HEK293 (cell line): Measurements from ENCODE around the gene IPCEF1.

ENCODE experiments used
- CTCF ChIP-seq: fragments of 450-650 bp; formaldehyde crosslinking; IDR thresholded peaks from 2 replicates; pipeline ENCODE4 v1.5.1; 2016; ENCODE audit warnings: missing biosample characterization, missing genetic modification characterization
- SP3 ChIP-seq: fragments of 450-650 bp; formaldehyde crosslinking; IDR thresholded peaks from 2 replicates; pipeline ENCODE4 v1.5.1; 2016; ENCODE audit warnings: missing biosample characterization, missing genetic modification characterization
- TRIM28 ChIP-seq: IDR thresholded peaks from 2 replicates; pipeline ENCODE4 v1.6.1; 2011; ENCODE audit warnings: low read length, control low read depth, borderline replicate concordance
- TF ChIP-seq, protein P1 (sequence below): fragments of 450-650 bp; formaldehyde crosslinking; IDR thresholded peaks from 2 replicates; pipeline ENCODE4 v1.5.1; 2017; ENCODE audit warnings: missing biosample characterization, mild to moderate bottlenecking, missing genetic modification characterization, moderate library complexity

- TF ChIP-seq CTCF (tag by site-specific recombination) (no peak), SP3 (tag by site-specific recombination) (no peak), TRIM28 (no peak)
- TF ChIP-seq, protein P1, sequence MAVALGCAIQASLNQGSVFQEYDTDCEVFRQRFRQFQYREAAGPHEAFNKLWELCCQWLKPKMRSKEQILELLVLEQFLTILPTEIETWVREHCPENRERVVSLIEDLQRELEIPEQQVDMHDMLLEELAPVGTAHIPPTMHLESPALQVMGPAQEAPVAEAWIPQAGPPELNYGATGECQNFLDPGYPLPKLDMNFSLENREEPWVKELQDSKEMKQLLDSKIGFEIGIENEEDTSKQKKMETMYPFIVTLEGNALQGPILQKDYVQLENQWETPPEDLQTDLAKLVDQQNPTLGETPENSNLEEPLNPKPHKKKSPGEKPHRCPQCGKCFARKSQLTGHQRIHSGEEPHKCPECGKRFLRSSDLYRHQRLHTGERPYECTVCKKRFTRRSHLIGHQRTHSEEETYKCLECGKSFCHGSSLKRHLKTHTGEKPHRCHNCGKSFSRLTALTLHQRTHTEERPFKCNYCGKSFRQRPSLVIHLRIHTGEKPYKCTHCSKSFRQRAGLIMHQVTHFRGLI (tag by site-specific recombination), result no peak
Measured at GRCh38 chr6:154230910-154231595, 125.5 kb downstream of the IPCEF1 start.
